PC-9 (cell line): Measurements from ENCODE around the gene ALK. TPM values are rescaled to one million over a fixed set of nuclear protein-coding genes. Genes with fewer than 3 reads are reported as not detected.

Experiments used
- BruUV-seq: library from RNA; stranded (reverse); fragments of 400-500 nt; replicated peaks from 2 replicates; lab custom pipeline; 2021; lab: Mats Ljungman, UMichigan
- CTCF ChIA-PET: fragments of 300-600 bp; sonication (Branson Sonifier 250); formaldehyde crosslinking; loops from one replicate; lab custom pipeline; 2022; ENCODE audit warnings: antibody characterized with exemption; lab: Charles Lee
- POLR2A ChIA-PET: fragments of 300-600 bp; sonication (Branson Sonifier 250); formaldehyde crosslinking; loops from one replicate; lab custom pipeline; 2022; ENCODE audit warnings: antibody characterized with exemption; ENCODE audit not compliant: unreplicated experiment; lab: Charles Lee
- DNase-seq, 2 experiments: peaks; one replicate each; pipeline versions ENCODE4 v3.0.0 to v3.0.0-alpha.2; 2015 to 2022; ENCODE audit warnings: mixed read lengths in 1 of 2
- H2AFZ ChIP-seq: fragments of 200-600 bp; sonication (generic); 2 replicates; pipeline ENCODE4 v1.8.1; 2017; ENCODE audit warnings: antibody characterized with exemption
- H3F3A ChIP-seq: fragments of 200-600 bp; sonication (generic); 2 replicates; pipeline ENCODE4 v1.8.1; 2017; ENCODE audit warnings: antibody characterized with exemption, mild to moderate bottlenecking, low read depth; ENCODE audit not compliant: insufficient read depth
- H3K27ac ChIP-seq: fragments of 200-600 bp; sonication (generic); 2 replicates; pipeline ENCODE4 v1.6.1; 2016; ENCODE audit warnings: mixed run types
- H3K27me3 ChIP-seq: fragments of 200-600 bp; sonication (generic); 2 replicates; pipeline ENCODE4 v1.6.1; 2016; ENCODE audit warnings: low read depth, mixed run types; ENCODE audit not compliant: insufficient read depth
- H3K36me3 ChIP-seq: fragments of 200-600 bp; sonication (generic); 2 replicates; pipeline ENCODE4 v1.6.1; 2016; ENCODE audit warnings: low read depth, mixed run types
- H3K4me1 ChIP-seq: fragments of 200-600 bp; sonication (generic); replicated peaks from 2 replicates; pipeline ENCODE4 v1.6.1; 2016; ENCODE audit warnings: mixed run types; ENCODE audit not compliant: insufficient read depth
- H3K4me2 ChIP-seq: fragments of 200-600 bp; sonication (generic); 2 replicates; pipeline ENCODE4 v1.6.1; 2017; ENCODE audit warnings: mixed run types
- H3K4me3 ChIP-seq: fragments of 200-600 bp; sonication (generic); 2 replicates; pipeline ENCODE4 v1.6.1; 2016; ENCODE audit warnings: mixed run types
- H3K79me2 ChIP-seq: fragments of 200-600 bp; sonication (generic); 2 replicates; pipeline ENCODE4 v1.6.1; 2017; ENCODE audit warnings: low read depth, mixed run types
- H3K9me2 ChIP-seq: fragments of 200-600 bp; sonication (generic); 2 replicates; pipeline ENCODE4 v1.8.1; 2017; ENCODE audit warnings: mild to moderate bottlenecking; ENCODE audit not compliant: insufficient read depth
- H3K9me3 ChIP-seq: fragments of 200-600 bp; sonication (generic); 2 replicates; pipeline ENCODE4 v1.8.1; 2016; ENCODE audit warnings: low read depth; ENCODE audit not compliant: insufficient read depth
- H4K20me1 ChIP-seq: fragments of 200-600 bp; sonication (generic); 2 replicates; pipeline ENCODE4 v1.8.1; 2017; ENCODE audit not compliant: insufficient read depth
- EZH2 ChIP-seq: fragments of 200-600 bp; sonication (generic); IDR thresholded peaks from 2 replicates; pipeline ENCODE4 v1.8.0; 2017; ENCODE audit warnings: antibody characterized with exemption, low read depth
- intact Hi-C: fragments of 100-400 bp; cut with micrococcal nuclease; formaldehyde crosslinking; loops from one replicate; pipeline ENCODE4 v1.10.0; 2022; ENCODE audit not compliant: unreplicated experiment
- total RNA-seq: library from RNA; stranded (reverse); gene quantifications from 2 replicates; pipeline ENCODE4 v1.2.3, GENCODE V29; 2021
- TF ChIP-seq, protein P1 (sequence below): fragments of 200-600 bp; sonication (generic); conservative IDR thresholded peaks from 2 replicates; pipeline ENCODE4 v1.6.1; 2017; ENCODE audit warnings: mixed run types, antibody characterized with exemption, mild to moderate bottlenecking, moderate library complexity

ALK gene
- total RNA-seq, 1 experiment from 2014 or later = not detected

DNA sequence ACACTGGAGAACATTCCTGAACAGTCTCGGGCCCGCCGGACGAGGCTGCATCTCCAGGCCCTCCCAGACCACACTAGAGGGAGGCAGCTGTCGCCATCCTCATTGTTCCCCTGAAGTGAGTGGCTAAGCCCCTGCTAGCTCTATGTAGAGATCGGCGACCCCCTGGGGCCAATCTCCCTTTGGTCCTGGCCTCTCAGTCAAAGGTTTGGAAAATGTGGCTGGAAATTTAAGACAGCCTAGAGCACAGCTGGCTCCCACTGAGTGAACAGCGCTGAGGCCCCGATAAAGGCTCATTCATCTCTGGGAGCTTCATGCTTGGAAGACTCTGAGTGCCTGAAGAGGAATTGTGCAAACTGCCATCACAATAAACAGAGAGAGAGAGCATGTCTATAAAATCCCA lies 445.9 kb downstream of the ALK start:
- no peak overlapping the region for H3K4me3 ChIP-seq
- DNase-seq = no peak
- no TSS peak for BruUV-seq
- H4K20me1 ChIP-seq = no peaks in the 10 kb centered on the region; the same call in 1 of the 2 replicates
- H3F3A ChIP-seq = no peaks in the 10 kb centered on the region
- no peaks in the 10 kb centered on the region for H3K36me3 ChIP-seq
- no peaks in the 10 kb centered on the region for H3K9me2 ChIP-seq
- H3K4me2 ChIP-seq = no peak overlapping the region
- no peak overlapping the region for H3K27ac ChIP-seq
- no peak for TF ChIP-seq EZH2
- TF ChIP-seq, protein P1, sequence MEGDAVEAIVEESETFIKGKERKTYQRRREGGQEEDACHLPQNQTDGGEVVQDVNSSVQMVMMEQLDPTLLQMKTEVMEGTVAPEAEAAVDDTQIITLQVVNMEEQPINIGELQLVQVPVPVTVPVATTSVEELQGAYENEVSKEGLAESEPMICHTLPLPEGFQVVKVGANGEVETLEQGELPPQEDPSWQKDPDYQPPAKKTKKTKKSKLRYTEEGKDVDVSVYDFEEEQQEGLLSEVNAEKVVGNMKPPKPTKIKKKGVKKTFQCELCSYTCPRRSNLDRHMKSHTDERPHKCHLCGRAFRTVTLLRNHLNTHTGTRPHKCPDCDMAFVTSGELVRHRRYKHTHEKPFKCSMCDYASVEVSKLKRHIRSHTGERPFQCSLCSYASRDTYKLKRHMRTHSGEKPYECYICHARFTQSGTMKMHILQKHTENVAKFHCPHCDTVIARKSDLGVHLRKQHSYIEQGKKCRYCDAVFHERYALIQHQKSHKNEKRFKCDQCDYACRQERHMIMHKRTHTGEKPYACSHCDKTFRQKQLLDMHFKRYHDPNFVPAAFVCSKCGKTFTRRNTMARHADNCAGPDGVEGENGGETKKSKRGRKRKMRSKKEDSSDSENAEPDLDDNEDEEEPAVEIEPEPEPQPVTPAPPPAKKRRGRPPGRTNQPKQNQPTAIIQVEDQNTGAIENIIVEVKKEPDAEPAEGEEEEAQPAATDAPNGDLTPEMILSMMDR = no peak
- H3K79me2 ChIP-seq = no peaks in the 10 kb centered on the region
- H3K4me1 ChIP-seq = no peaks in the 10 kb centered on the region
- H3K9me3 ChIP-seq = no peaks in the 10 kb centered on the region
- no peak overlapping the region for H2AFZ ChIP-seq
- POLR2A ChIA-PET = no interaction called here
- CTCF ChIA-PET = no interaction called here
- peaks cover 68% of the 10 kb centered on the region for H3K27me3 ChIP-seq
- intact Hi-C loops = no loop called here

DNA sequence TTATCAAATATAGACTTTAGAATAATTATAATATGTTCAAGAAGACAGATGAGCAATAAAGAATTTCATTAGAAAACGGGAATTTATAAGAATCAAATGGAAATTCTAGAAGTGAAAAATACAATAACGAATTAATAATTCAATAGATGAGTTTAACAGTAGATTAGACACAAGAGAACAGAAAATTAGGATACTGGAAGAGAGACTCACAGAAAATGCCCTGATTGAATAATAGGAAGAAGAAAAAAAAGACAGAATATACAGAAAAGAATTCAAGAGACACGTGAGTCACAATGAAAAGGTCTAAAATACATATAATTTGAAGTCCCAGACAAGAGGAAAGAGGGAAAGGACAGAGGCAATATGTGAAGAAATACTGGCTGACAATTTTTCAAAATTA lies 451.4 kb downstream of the ALK start:
- BruUV-seq = no TSS peak

DNA sequence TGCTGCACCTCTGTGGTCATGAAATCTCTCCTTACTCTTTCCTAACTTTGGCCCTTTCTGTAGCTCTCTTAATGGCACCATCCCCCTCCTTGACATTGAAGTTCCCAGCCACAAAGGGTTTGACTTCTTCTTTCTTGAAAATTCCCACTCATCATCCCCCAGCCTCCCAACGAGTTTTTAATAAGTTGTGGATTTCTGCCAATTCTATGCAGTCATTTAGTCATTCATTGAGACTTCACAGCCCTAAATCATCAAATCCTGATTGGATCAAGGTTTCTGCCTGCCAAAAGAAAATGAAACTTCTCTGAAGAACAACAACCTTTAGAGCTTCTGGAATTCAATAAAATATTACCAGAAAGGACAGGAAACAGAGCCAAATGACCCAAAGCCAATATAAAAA lies 451.9 kb downstream of the ALK start:
- Histone ChIP-seq H4K20me1 (no peaks in the 10 kb centered on the region), H3K27me3 (peaks cover 10% of the 10 kb centered on the region), H3K9me2 (no peaks in the 10 kb centered on the region), H3K9me3 (no peaks in the 10 kb centered on the region), H3K4me2 (no peak overlapping the region), H3K36me3 (no peaks in the 10 kb centered on the region), H3K4me1 (no peaks in the 10 kb centered on the region), H3K4me3 (no peak overlapping the region), H3K27ac (no peak overlapping the region), H3F3A (no peaks in the 10 kb centered on the region), H2AFZ (no peak overlapping the region), H3K79me2 (no peaks in the 10 kb centered on the region)
- DNase-seq = no peak
- ChIA-PET POLR2A (no interaction called here), CTCF (no interaction called here)
- intact Hi-C loops = no loop called here
- no TSS peak for BruUV-seq
- TF ChIP-seq, protein P1 = no peak
- no peak for TF ChIP-seq EZH2

More for the DNA sequence above, 451.4 kb downstream of the ALK start:
- intact Hi-C loops = no loop called here
- no peaks in the 10 kb centered on the region for H3K4me1 ChIP-seq
- peaks cover 14% of the 10 kb centered on the region for H3K27me3 ChIP-seq
- H3K27ac ChIP-seq = no peak overlapping the region
- H3F3A ChIP-seq = no peaks in the 10 kb centered on the region
- no peaks in the 10 kb centered on the region for H3K36me3 ChIP-seq
- CTCF ChIA-PET = no interaction called here
- H3K79me2 ChIP-seq = no peaks in the 10 kb centered on the region
- no peak overlapping the region for H3K4me3 ChIP-seq
- H3K9me2 ChIP-seq = no peaks in the 10 kb centered on the region
- no peak overlapping the region for H2AFZ ChIP-seq
- TF ChIP-seq, protein P1 = no peak
- no peak for TF ChIP-seq EZH2
- no peaks in the 10 kb centered on the region for H3K9me3 ChIP-seq
- no peaks in the 10 kb centered on the region for H4K20me1 ChIP-seq
- POLR2A ChIA-PET = no interaction called here
- DNase-seq = no peak
- H3K4me2 ChIP-seq = no peak overlapping the region
